HG02981 (cell line): Measurements from ENCODE around the gene TRIM39.
"Not testable (repeated sequence)": the region's sequence is repeated elsewhere in the genome, so short reads cannot be mapped to it uniquely, and the experiment has no call there.

Experiments used
- ATAC-seq: cut with Tn5 transposase; IDR thresholded peaks from one replicate; pipeline ENCODE4 v1.9.1; 2021; ENCODE audit warnings: mild to moderate bottlenecking, moderate library complexity; ENCODE audit not compliant: unreplicated experiment

Gene TRIM39

GRCh38 chr6:30326526-30327231 is at the start of gene TRIM39:
Gene TRIM39 (plus strand): TSS chr6:30326927. CDS start chr6:30329318, 2,391 bp downstream.
- ATAC-seq = peak; percentile 75

GRCh38 chr6:30280988-30281387 is 45.7 kb upstream of the TRIM39 start:
- not testable (repeated sequence) for ATAC-seq

- no peak for ATAC-seq
These were observed 44.2 kb upstream of the TRIM39 start for GRCh38 chr6:30282522-30282921.

GRCh38 chr6:30283761-30284160 is 43.0 kb upstream of the TRIM39 start:
- no peak for ATAC-seq

- no peak for ATAC-seq
These were observed 39.6 kb upstream of the TRIM39 start for GRCh38 chr6:30287139-30287538.

GRCh38 chr6:30295837-30296236 is 30.9 kb upstream of the TRIM39 start:
- no peak for ATAC-seq

- ATAC-seq = no peak
These were observed 22.7 kb upstream of the TRIM39 start for GRCh38 chr6:30304002-30304401.

- ATAC-seq = no peak
These were observed 15.6 kb upstream of the TRIM39 start for GRCh38 chr6:30311101-30311500.

- ATAC-seq = no peak
These were observed 15.1 kb upstream of the TRIM39 start for GRCh38 chr6:30311671-30312070.

GRCh38 chr6:30312266-30312665 is 14.5 kb upstream of the TRIM39 start:
- ATAC-seq = no peak

- ATAC-seq = no peak
These were observed 13.9 kb upstream of the TRIM39 start for GRCh38 chr6:30312676-30313321.

GRCh38 chr6:30315156-30315555 is 11.6 kb upstream of the TRIM39 start:
- no peak for ATAC-seq

GRCh38 chr6:30317913-30318589 is 8.7 kb upstream of the TRIM39 start:
- ATAC-seq = no peak

- no peak for ATAC-seq
These were observed 7.4 kb upstream of the TRIM39 start for GRCh38 chr6:30319146-30319835.

GRCh38 chr6:30321692-30322388 is 4.9 kb upstream of the TRIM39 start:
- ATAC-seq = no peak

GRCh38 chr6:30322527-30323501 is 3.9 kb upstream of the TRIM39 start:
- ATAC-seq = no peak

- ATAC-seq = no peak
These were observed 2.9 kb upstream of the TRIM39 start for GRCh38 chr6:30323806-30324205.

GRCh38 chr6:30325150-30325872 is 1.4 kb upstream of the TRIM39 start:
- no peak for ATAC-seq
